PC-9 (cell line): Measurements from ENCODE around the gene SIRPA. TPM values are rescaled to one million over a fixed set of nuclear protein-coding genes. Genes with fewer than 3 reads are reported as not detected.

Source experiments
- BruUV-seq: library from RNA; stranded (reverse); fragments of 400-500 nt; replicated peaks from 2 replicates; lab custom pipeline; 2021; lab: Mats Ljungman, UMichigan
- CTCF ChIA-PET: fragments of 300-600 bp; sonication (Branson Sonifier 250); formaldehyde crosslinking; loops from one replicate; lab custom pipeline; 2022; ENCODE audit warnings: antibody characterized with exemption; lab: Charles Lee
- POLR2A ChIA-PET: fragments of 300-600 bp; sonication (Branson Sonifier 250); formaldehyde crosslinking; loops from one replicate; lab custom pipeline; 2022; ENCODE audit warnings: antibody characterized with exemption; ENCODE audit not compliant: unreplicated experiment; lab: Charles Lee
- DNase-seq, 2 experiments: peaks; one replicate each; pipeline versions ENCODE4 v3.0.0 to v3.0.0-alpha.2; 2015 to 2022; ENCODE audit warnings: mixed read lengths in 1 of 2
- H2AFZ ChIP-seq: fragments of 200-600 bp; sonication (generic); 2 replicates; pipeline ENCODE4 v1.8.1; 2017; ENCODE audit warnings: antibody characterized with exemption
- H3F3A ChIP-seq: fragments of 200-600 bp; sonication (generic); 2 replicates; pipeline ENCODE4 v1.8.1; 2017; ENCODE audit warnings: antibody characterized with exemption, mild to moderate bottlenecking, low read depth; ENCODE audit not compliant: insufficient read depth
- H3K27ac ChIP-seq: fragments of 200-600 bp; sonication (generic); 2 replicates; pipeline ENCODE4 v1.6.1; 2016; ENCODE audit warnings: mixed run types
- H3K27me3 ChIP-seq: fragments of 200-600 bp; sonication (generic); 2 replicates; pipeline ENCODE4 v1.6.1; 2016; ENCODE audit warnings: low read depth, mixed run types; ENCODE audit not compliant: insufficient read depth
- H3K36me3 ChIP-seq: fragments of 200-600 bp; sonication (generic); 2 replicates; pipeline ENCODE4 v1.6.1; 2016; ENCODE audit warnings: low read depth, mixed run types
- H3K4me1 ChIP-seq: fragments of 200-600 bp; sonication (generic); replicated peaks from 2 replicates; pipeline ENCODE4 v1.6.1; 2016; ENCODE audit warnings: mixed run types; ENCODE audit not compliant: insufficient read depth
- H3K4me2 ChIP-seq: fragments of 200-600 bp; sonication (generic); 2 replicates; pipeline ENCODE4 v1.6.1; 2017; ENCODE audit warnings: mixed run types
- H3K4me3 ChIP-seq: fragments of 200-600 bp; sonication (generic); 2 replicates; pipeline ENCODE4 v1.6.1; 2016; ENCODE audit warnings: mixed run types
- H3K79me2 ChIP-seq: fragments of 200-600 bp; sonication (generic); 2 replicates; pipeline ENCODE4 v1.6.1; 2017; ENCODE audit warnings: low read depth, mixed run types
- H3K9me2 ChIP-seq: fragments of 200-600 bp; sonication (generic); 2 replicates; pipeline ENCODE4 v1.8.1; 2017; ENCODE audit warnings: mild to moderate bottlenecking; ENCODE audit not compliant: insufficient read depth
- H3K9me3 ChIP-seq: fragments of 200-600 bp; sonication (generic); 2 replicates; pipeline ENCODE4 v1.8.1; 2016; ENCODE audit warnings: low read depth; ENCODE audit not compliant: insufficient read depth
- H4K20me1 ChIP-seq: fragments of 200-600 bp; sonication (generic); 2 replicates; pipeline ENCODE4 v1.8.1; 2017; ENCODE audit not compliant: insufficient read depth
- EZH2 ChIP-seq: fragments of 200-600 bp; sonication (generic); IDR thresholded peaks from 2 replicates; pipeline ENCODE4 v1.8.0; 2017; ENCODE audit warnings: antibody characterized with exemption, low read depth
- intact Hi-C: fragments of 100-400 bp; cut with micrococcal nuclease; formaldehyde crosslinking; loops from one replicate; pipeline ENCODE4 v1.10.0; 2022; ENCODE audit not compliant: unreplicated experiment
- total RNA-seq: library from RNA; stranded (reverse); gene quantifications from 2 replicates; pipeline ENCODE4 v1.2.3, GENCODE V29; 2021
- TF ChIP-seq, protein P1 (sequence below): fragments of 200-600 bp; sonication (generic); conservative IDR thresholded peaks from 2 replicates; pipeline ENCODE4 v1.6.1; 2017; ENCODE audit warnings: mixed run types, antibody characterized with exemption, mild to moderate bottlenecking, moderate library complexity

The SIRPA gene
- total RNA-seq, 1 experiment from 2014 or later = 18.4 TPM

DNA sequence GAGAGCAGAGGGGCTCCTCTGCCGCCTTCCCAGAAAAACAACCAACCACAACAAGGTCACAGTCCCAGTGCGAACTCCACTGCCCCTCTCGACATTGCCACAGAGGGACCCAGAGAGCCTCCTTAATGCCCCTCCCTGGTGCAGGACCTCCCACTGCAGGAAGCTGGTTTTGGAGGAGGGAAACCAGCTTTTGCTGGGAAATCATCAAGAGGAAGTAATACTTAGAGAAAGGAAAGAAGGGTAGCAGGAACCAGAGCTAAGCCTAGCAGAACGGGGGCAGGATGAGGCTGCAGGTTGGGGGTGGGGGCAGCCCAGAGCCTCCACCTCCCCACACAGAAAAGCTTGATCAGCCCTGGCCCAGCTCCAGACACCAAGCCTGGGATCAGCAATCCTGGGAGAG, 37.7 kb upstream of the SIRPA start:
- DNase-seq = no peak
- no peak overlapping the region for H3K4me3 ChIP-seq
- H4K20me1 ChIP-seq = no peaks in the 10 kb centered on the region
- H3K9me2 ChIP-seq = no peaks in the 10 kb centered on the region
- BruUV-seq = no TSS peak
- H3K27ac ChIP-seq = no peak overlapping the region
- no peaks in the 10 kb centered on the region for H3K79me2 ChIP-seq
- H3K4me2 ChIP-seq = no peak overlapping the region
- H2AFZ ChIP-seq = no peak overlapping the region
- H3K36me3 ChIP-seq = no peaks in the 10 kb centered on the region
- intact Hi-C loops = no loop called here
- ChIA-PET POLR2A (no interaction called here), CTCF (no interaction called here)
- H3K27me3 ChIP-seq = peaks cover 4% of the 10 kb centered on the region; the same call in 1 of the 2 replicates
- no peaks in the 10 kb centered on the region for H3F3A ChIP-seq
- no peaks in the 10 kb centered on the region for H3K9me3 ChIP-seq
- 0 out of 2 replicates have a peak, but pooled peaks cover 3% of the 10 kb centered on the region for H3K4me1 ChIP-seq
- no peak for TF ChIP-seq EZH2
- TF ChIP-seq, protein P1, sequence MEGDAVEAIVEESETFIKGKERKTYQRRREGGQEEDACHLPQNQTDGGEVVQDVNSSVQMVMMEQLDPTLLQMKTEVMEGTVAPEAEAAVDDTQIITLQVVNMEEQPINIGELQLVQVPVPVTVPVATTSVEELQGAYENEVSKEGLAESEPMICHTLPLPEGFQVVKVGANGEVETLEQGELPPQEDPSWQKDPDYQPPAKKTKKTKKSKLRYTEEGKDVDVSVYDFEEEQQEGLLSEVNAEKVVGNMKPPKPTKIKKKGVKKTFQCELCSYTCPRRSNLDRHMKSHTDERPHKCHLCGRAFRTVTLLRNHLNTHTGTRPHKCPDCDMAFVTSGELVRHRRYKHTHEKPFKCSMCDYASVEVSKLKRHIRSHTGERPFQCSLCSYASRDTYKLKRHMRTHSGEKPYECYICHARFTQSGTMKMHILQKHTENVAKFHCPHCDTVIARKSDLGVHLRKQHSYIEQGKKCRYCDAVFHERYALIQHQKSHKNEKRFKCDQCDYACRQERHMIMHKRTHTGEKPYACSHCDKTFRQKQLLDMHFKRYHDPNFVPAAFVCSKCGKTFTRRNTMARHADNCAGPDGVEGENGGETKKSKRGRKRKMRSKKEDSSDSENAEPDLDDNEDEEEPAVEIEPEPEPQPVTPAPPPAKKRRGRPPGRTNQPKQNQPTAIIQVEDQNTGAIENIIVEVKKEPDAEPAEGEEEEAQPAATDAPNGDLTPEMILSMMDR = no peak

DNA sequence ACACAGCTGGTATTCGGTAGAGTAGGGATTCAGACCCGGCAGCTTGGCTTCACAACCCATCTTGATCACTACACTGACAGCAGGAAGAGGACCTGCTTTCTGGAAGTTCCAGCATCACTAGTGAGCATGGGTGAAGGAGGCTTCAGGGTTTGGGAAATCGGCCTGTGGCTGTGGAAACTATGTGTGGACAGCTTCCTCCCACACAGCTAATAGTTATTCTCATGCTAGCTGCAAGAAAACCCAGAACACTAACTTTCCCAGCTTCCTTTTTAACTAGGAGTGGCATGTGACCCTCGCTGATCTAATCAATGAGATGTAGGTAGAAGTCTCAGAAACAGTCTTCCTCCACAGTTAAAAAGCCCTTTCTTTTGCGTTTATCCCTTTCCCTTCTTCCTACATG, 36.3 kb upstream of the SIRPA start:
- BruUV-seq = no TSS peak
- DNase-seq = no peak
- POLR2A ChIA-PET = interaction anchor here (0.6 kb wide), 1 partner anchor 15 kb away, joined by 5 read pairs; no protein-coding TSS in a partner anchor

DNA sequence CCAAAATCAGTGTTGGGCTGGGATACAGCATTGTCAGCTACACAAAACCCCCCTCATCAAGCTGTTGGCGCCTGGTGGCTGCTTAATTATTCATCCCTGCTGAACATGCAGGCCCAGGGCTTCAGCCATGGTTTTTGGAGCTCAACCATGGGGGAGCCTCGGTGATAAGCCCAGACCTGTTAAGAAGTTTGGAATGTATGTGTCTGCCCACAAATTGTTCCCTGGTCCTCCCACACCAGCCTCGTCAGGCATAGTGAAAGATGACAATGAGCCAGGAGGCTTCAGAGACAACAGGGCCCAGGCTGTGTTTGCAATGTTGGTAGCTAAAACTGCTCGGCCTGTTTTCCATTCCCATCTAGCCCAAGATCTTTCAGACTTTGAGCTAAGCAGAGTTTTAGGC, 34.8 kb upstream of the SIRPA start:
- TF ChIP-seq, protein P1 = no peak
- no peak for TF ChIP-seq EZH2
- DNase-seq = no peak
- H3K36me3 ChIP-seq = no peaks in the 10 kb centered on the region
- no peak overlapping the region for H3K27ac ChIP-seq
- H2AFZ ChIP-seq = no peak overlapping the region
- intact Hi-C loops = no loop called here
- BruUV-seq = no TSS peak
- POLR2A ChIA-PET = no interaction called here
- no peaks in the 10 kb centered on the region for H3F3A ChIP-seq
- H3K4me1 ChIP-seq = no peaks in the 10 kb centered on the region
- H3K79me2 ChIP-seq = no peaks in the 10 kb centered on the region
- H3K4me2 ChIP-seq = no peak overlapping the region
- H3K9me2 ChIP-seq = no peaks in the 10 kb centered on the region
- H3K4me3 ChIP-seq = no peak overlapping the region
- H3K27me3 ChIP-seq = no peaks in the 10 kb centered on the region
- no peaks in the 10 kb centered on the region for H4K20me1 ChIP-seq
- no peaks in the 10 kb centered on the region for H3K9me3 ChIP-seq
- CTCF ChIA-PET = no interaction called here

More for the DNA sequence above, 36.3 kb upstream of the SIRPA start:
- Histone ChIP-seq H3K36me3 (no peaks in the 10 kb centered on the region), H3K4me1 (0 out of 2 replicates have a peak, but pooled peaks cover 3% of the 10 kb centered on the region), H3K9me2 (no peaks in the 10 kb centered on the region), H3K27me3 (no peaks in the 10 kb centered on the region), H3K9me3 (no peaks in the 10 kb centered on the region), H2AFZ (no peak overlapping the region), H3F3A (no peaks in the 10 kb centered on the region), H4K20me1 (no peaks in the 10 kb centered on the region), H3K79me2 (no peaks in the 10 kb centered on the region), H3K4me2 (no peak overlapping the region), H3K27ac (no peak overlapping the region), H3K4me3 (no peak overlapping the region)
- intact Hi-C loops = no loop called here
- CTCF ChIA-PET = no interaction called here
- TF ChIP-seq, protein P1 = no peak
- TF ChIP-seq EZH2 = no peak
